Upper lobe of left lung (tissue), 6 donors: ENCODE results near the gene FANCM. TPM values are rescaled to one million over a fixed set of nuclear protein-coding genes. Genes with fewer than 3 reads are reported as not detected.

Experiments used
- ATAC-seq, 2 donors: fragments of 200-7000 bp; cut with Tn5 transposase; one replicate each; pipeline ENCODE4 v1.9.1; 2022; ENCODE audit warnings: mild to moderate bottlenecking in 2 of 2, moderate library complexity in 2 of 2; ENCODE audit not compliant: low FRiP score in 2 of 2
- DNase-seq, 2 donors: peaks; one replicate each; pipeline ENCODE4 v3.0.0-alpha.2; 2019 to 2020
- H3K27ac ChIP-seq, 4 donors: fragments of 200-600 bp; sonication (generic); one replicate each; pipeline ENCODE4 v1.5.1; 2016 to 2019
- H3K27me3 ChIP-seq, 4 donors: fragments of 200-600 bp; sonication (generic); one replicate each; pipeline ENCODE4 v1.5.1; 2017 to 2019
- H3K36me3 ChIP-seq, 4 donors: fragments of 200-600 bp; sonication (generic); one replicate each; pipeline ENCODE4 v1.5.1; 2016 to 2019
- H3K4me1 ChIP-seq, 4 donors: fragments of 200-600 bp; sonication (generic); one replicate each; pipeline ENCODE4 v1.5.1; 2018 to 2019
- H3K4me3 ChIP-seq, 4 donors: fragments of 200-600 bp; sonication (generic); one replicate each; pipeline ENCODE4 v1.5.1; 2017 to 2019; ENCODE audit warnings: mild to moderate bottlenecking in 2 of 4, moderate library complexity in 1 of 4
- H3K9me3 ChIP-seq, 4 donors: fragments of 200-600 bp; sonication (generic); one replicate each; pipeline ENCODE4 v1.5.1; 2018 to 2019
- CTCF ChIP-seq, 6 experiments: fragments of 450-650 bp in 4 of 6; fragments of 200-600 bp in 2 of 6; sonication (generic) in 2 of 6; IDR thresholded peaks; one replicate each; pipeline ENCODE4 v1.5.1; 2016 to 2019; ENCODE audit warnings: antibody characterized with exemption in 6 of 6
- EP300 ChIP-seq, 4 donors: sonication (generic); formaldehyde crosslinking; IDR thresholded peaks; one replicate each; pipeline ENCODE4 v1.5.1; 2017; ENCODE audit warnings: antibody characterized with exemption in 4 of 4, control low read depth in 2 of 4
- POLR2A ChIP-seq, 4 donors: fragments of 450-650 bp; IDR thresholded peaks; one replicate each; pipeline ENCODE4 v1.5.1; 2016 to 2017; ENCODE audit warnings: antibody characterized with exemption in 4 of 4, mild to moderate bottlenecking in 2 of 4
- POLR2AphosphoS5 ChIP-seq, 2 donors: sonication (generic); formaldehyde crosslinking; IDR thresholded peaks; one replicate each; pipeline ENCODE4 v1.5.1; 2017; ENCODE audit warnings: antibody characterized with exemption in 2 of 2
- WGBS, 2 donors: methylation state at CpG; one replicate each; pipeline ENCODE4 v1.1.5; 2017 to 2018; 5-methylcytosine and 5-hydroxymethylcytosine counted together
- total RNA-seq, 6 donors: library from RNA; depleted of rRNA in 4 of 6; stranded (reverse); fragments of >200 nt in 4 of 6; gene quantifications; one replicate each; pipeline versions ENCODE4 v1.1.0 to v1.2.1, GENCODE V29; 2016 to 2021
- donor health status: DM: no; HTN: no; CAD: no; lungs with moderate emphysema.
- donor health status: DM: no; HTN: yes; CAD: no; lungs with severe emphysema.

The FANCM gene
- total RNA-seq, 6 donors from 2014 or later, result 3.3 to 34.6 (median 4.6) TPM

- no peaks in the 10 kb centered on the region for H3K36me3 ChIP-seq
- DNase-seq (no peak), ATAC-seq (no peak)
- H3K4me3 ChIP-seq, result no peak overlapping the region
- TF ChIP-seq POLR2AphosphoS5 (IDR thresholded peaks at IDR 0.05), result no peak
- no peak for TF ChIP-seq POLR2A (IDR thresholded peaks at IDR 0.05)
- no peak for TF ChIP-seq EP300 (IDR thresholded peaks at IDR 0.05)
- TF ChIP-seq CTCF (IDR thresholded peaks at IDR 0.05), result no peak
- no peak overlapping the region for H3K27ac ChIP-seq
- no peaks in the 10 kb centered on the region for H3K4me1 ChIP-seq
- H3K27me3 ChIP-seq, result no peaks in the 10 kb centered on the region
- no peaks in the 10 kb centered on the region for H3K9me3 ChIP-seq
Measured at GRCh38 chr14:45169906-45170305, 34.2 kb downstream of the FANCM start.

GRCh38 chr14:45177076-45177475, 41.3 kb downstream of the FANCM start:
- no peaks in the 10 kb centered on the region for H3K4me1 ChIP-seq
- H3K4me3 ChIP-seq, result no peak overlapping the region
- no peak for ATAC-seq
- H3K27ac ChIP-seq, result no peak overlapping the region
- H3K36me3 ChIP-seq, result no peaks in the 10 kb centered on the region
- H3K9me3 ChIP-seq, result no peaks in the 10 kb centered on the region
- no peaks in the 10 kb centered on the region for H3K27me3 ChIP-seq
- DNase-seq, result no peak
- TF ChIP-seq POLR2A (IDR thresholded peaks at IDR 0.05) (no peak), POLR2AphosphoS5 (IDR thresholded peaks at IDR 0.05) (no peak), CTCF (IDR thresholded peaks at IDR 0.05) (no peak), EP300 (IDR thresholded peaks at IDR 0.05) (no peak)
- WGBS, 2 donors, result 69 to 76% methylated on average over 5 of the region's 5 CpGs

DNA sequence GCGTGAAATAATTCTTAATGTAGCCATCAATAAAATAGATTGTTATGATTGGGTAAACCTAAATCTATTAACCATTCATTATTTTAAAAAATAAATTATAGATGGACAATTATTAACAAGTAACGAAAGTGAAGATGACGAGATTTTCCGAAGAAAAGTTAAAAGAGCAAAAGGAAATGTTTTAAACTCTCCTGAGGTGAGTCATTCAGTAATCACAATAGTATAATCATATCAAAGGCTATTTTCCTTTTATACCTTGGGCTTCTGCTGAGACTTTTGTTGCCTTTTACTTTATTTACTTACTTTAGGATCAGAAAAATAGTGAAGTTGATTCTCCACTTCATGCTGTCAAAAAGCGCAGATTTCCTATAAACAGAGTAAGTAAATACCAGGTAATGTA, 45.6 kb downstream of the FANCM start:
- no peak overlapping the region for H3K4me3 ChIP-seq
- TF ChIP-seq CTCF (IDR thresholded peaks at IDR 0.05) (no peak), POLR2AphosphoS5 (IDR thresholded peaks at IDR 0.05) (no peak), POLR2A (IDR thresholded peaks at IDR 0.05) (no peak), EP300 (IDR thresholded peaks at IDR 0.05) (no peak)
- WGBS, 2 donors, result 96 to 98% methylated on average over 5 of the region's 5 CpGs
- ATAC-seq (no peak), DNase-seq (no peak)
- H3K36me3 ChIP-seq, result no peaks in the 10 kb centered on the region
- H3K27ac ChIP-seq, result no peak overlapping the region
- H3K4me1 ChIP-seq, result no peaks in the 10 kb centered on the region
- H3K27me3 ChIP-seq, result no peaks in the 10 kb centered on the region
- no peaks in the 10 kb centered on the region for H3K9me3 ChIP-seq

DNA sequence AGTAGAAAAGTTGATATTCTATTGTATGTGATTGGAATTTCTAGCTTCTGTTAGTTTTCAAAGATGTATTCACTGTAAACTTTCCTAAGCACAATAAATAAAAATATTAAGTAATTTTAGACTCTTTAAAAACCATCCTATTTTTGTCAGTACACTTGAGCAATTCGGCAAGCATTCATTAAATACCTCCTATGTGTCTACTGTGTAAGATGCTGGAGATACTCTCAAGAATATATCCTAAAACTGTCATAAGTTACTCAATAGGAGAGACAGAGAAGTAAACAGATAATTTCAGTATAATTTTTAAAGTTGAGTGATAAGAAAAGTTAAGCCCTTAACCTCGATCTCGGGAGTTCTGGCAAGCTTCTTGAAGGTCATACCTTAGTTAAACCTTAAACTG, 46.1 kb downstream of the FANCM start:
- no peak for ATAC-seq
- Histone ChIP-seq H3K4me3 (no peak overlapping the region), H3K9me3 (no peaks in the 10 kb centered on the region), H3K4me1 (no peaks in the 10 kb centered on the region), H3K36me3 (no peaks in the 10 kb centered on the region), H3K27ac (no peak overlapping the region), H3K27me3 (no peaks in the 10 kb centered on the region)
- 87% methylated on average over 3 of the region's 3 CpGs for WGBS, 2 donors
- no peak for DNase-seq
- no peak for TF ChIP-seq POLR2AphosphoS5 (IDR thresholded peaks at IDR 0.05)
- no peak for TF ChIP-seq POLR2A (IDR thresholded peaks at IDR 0.05)
- TF ChIP-seq CTCF (IDR thresholded peaks at IDR 0.05), result no peak
- no peak for TF ChIP-seq EP300 (IDR thresholded peaks at IDR 0.05)

- no peaks in the 10 kb centered on the region for H3K27me3 ChIP-seq
- no peaks in the 10 kb centered on the region for H3K9me3 ChIP-seq
- ATAC-seq (no peak), DNase-seq (no peak)
- H3K4me1 ChIP-seq, result no peaks in the 10 kb centered on the region
- H3K36me3 ChIP-seq, result peaks cover 0 to 7% (median 3%) of the 10 kb centered on the region in 4 donors
- H3K27ac ChIP-seq, result no peak overlapping the region
- TF ChIP-seq POLR2A (IDR thresholded peaks at IDR 0.05), result no peak
- TF ChIP-seq POLR2AphosphoS5 (IDR thresholded peaks at IDR 0.05), result no peak
- TF ChIP-seq CTCF (IDR thresholded peaks at IDR 0.05), result no peak
- no peak for TF ChIP-seq EP300 (IDR thresholded peaks at IDR 0.05)
- WGBS, 2 donors, result 93 to 100% methylated on average over 2 of the region's 2 CpGs
- H3K4me3 ChIP-seq, result no peak overlapping the region
Measured at GRCh38 chr14:45185100-45185814, 49.5 kb downstream of the FANCM start.
